Amniotic stem cell (primary cell): Measurements from ENCODE around the gene TREX2.
"Not testable (repeated sequence)": the region's sequence is repeated elsewhere in the genome, so short reads cannot be mapped to it uniquely, and the experiment has no call there.

Source experiments
- DNase-seq: peaks from one replicate; lab custom pipeline; 2025; lab: John Stamatoyannopoulos, UW

The TREX2 gene

GRCh38 chrX:153408221-153408721 lies 37.6 kb downstream of the TREX2 start:
- no peak for DNase-seq

GRCh38 chrX:153407736-153408135 lies 38.1 kb downstream of the TREX2 start:
- DNase-seq, result no peak

GRCh38 chrX:153406903-153407302 lies 39.0 kb downstream of the TREX2 start:
- no peak for DNase-seq

- no peak for DNase-seq
Observed at GRCh38 chrX:153406011-153406410, 39.8 kb downstream of the TREX2 start.

GRCh38 chrX:153405426-153405825 lies 40.4 kb downstream of the TREX2 start:
- no peak for DNase-seq

- not testable (repeated sequence) for DNase-seq
Observed at GRCh38 chrX:153404333-153404732, 41.5 kb downstream of the TREX2 start.

GRCh38 chrX:153401133-153401764 lies 44.6 kb downstream of the TREX2 start, which contains the start of gene PNMA6E:
Gene PNMA6E, minus strand, starts transcription at chrX:153401350. Its CDS starts 2,501 bp downstream, at chrX:153398849.
- no peak for DNase-seq

GRCh38 chrX:153400146-153401132 lies 45.4 kb downstream of the TREX2 start:
- DNase-seq, result no peak

- DNase-seq, result no peak
Observed at GRCh38 chrX:153398275-153398960, 47.4 kb downstream of the TREX2 start.

- DNase-seq, result no peak
Observed at GRCh38 chrX:153397256-153397960, 48.4 kb downstream of the TREX2 start.

GRCh38 chrX:153396320-153397195 lies 49.3 kb downstream of the TREX2 start:
- no peak for DNase-seq

- DNase-seq, result no peak
Observed at GRCh38 chrX:153395613-153396319, 50.1 kb downstream of the TREX2 start.

GRCh38 chrX:153394612-153395011 lies 51.2 kb downstream of the TREX2 start:
- DNase-seq, result no peak
